Right lobe of liver (tissue), 6 donors: Measurements from ENCODE around the gene TBC1D10A. TPM values are rescaled to one million over a fixed set of nuclear protein-coding genes. Genes with fewer than 3 reads are reported as not detected.

Experiments used
- ATAC-seq, 4 donors: fragments of 200-7000 bp; cut with Tn5 transposase; one replicate each; pipeline ENCODE4 v1.9.1; 2020; ENCODE audit warnings: mild to moderate bottlenecking in 4 of 4, moderate library complexity in 4 of 4
- DNase-seq, 3 donors: peaks; one replicate each; pipeline ENCODE4 v3.0.0-alpha.2; 2020
- H3K27ac ChIP-seq, 3 donors: fragments of 200-600 bp; one replicate each; pipeline ENCODE4 v1.8.0; 2022
- H3K27me3 ChIP-seq, 2 donors: fragments of 200-600 bp; one replicate each; pipeline ENCODE4 v1.8.0; 2022
- H3K36me3 ChIP-seq, 4 donors: fragments of 200-600 bp; sonication (generic) in 1 of 4; one replicate each; pipeline versions ENCODE4 v1.5.1 to v1.8.0; 2017 to 2022; ENCODE audit warnings: control low read depth in 1 of 4
- H3K4me1 ChIP-seq, 4 donors: fragments of 200-600 bp; sonication (generic) in 1 of 4; one replicate each; pipeline versions ENCODE4 v1.5.1 to v1.8.0; 2017 to 2022; ENCODE audit warnings: control low read depth in 1 of 4
- H3K4me3 ChIP-seq, 3 donors: fragments of 200-600 bp; one replicate each; pipeline ENCODE4 v1.8.0; 2022
- H3K9me3 ChIP-seq, 4 donors: fragments of 200-600 bp; sonication (generic) in 1 of 4; one replicate each; pipeline versions ENCODE4 v1.5.1 to v1.8.0; 2017 to 2022; ENCODE audit warnings: control low read depth in 1 of 4
- POLR2A ChIP-seq: fragments of 450-650 bp; IDR thresholded peaks from one replicate; pipeline ENCODE4 v1.6.1; 2017; ENCODE audit warnings: antibody characterized with exemption, mild to moderate bottlenecking
- WGBS: methylation state at CpG from one replicate; pipeline ENCODE4 v1.1.6; 2018; ENCODE audit warnings: low coverage, low lambda C conversion rate; ENCODE audit not compliant: insufficient coverage; ENCODE audit errors: missing lambda C conversion rate; 5-methylcytosine and 5-hydroxymethylcytosine counted together
- intact Hi-C, 2 donors: fragments of 100-400 bp; cut with DNase I; formaldehyde crosslinking; loops; one replicate each; pipeline versions ENCODE4 v1.11.2 to v1.14.1; 2022
- total RNA-seq, 6 experiments: library from RNA; depleted of rRNA in 2 of 6; stranded (reverse); fragments of >200 nt in 2 of 6; fragmentation: NEBNext Ultra II Directional in 3 of 6; extraction: Animal tissue kit (Norgen Biotek cat#: 25700) in 3 of 6; gene quantifications; one replicate each; pipeline versions ENCODE4 v1.1.0 to v1.2.4, GENCODE V29; 2016 to 2023
- TF ChIP-seq, protein P1 (sequence below), 4 donors: fragments of 200-600 bp in 3 of 4; fragments of 450-650 bp in 1 of 4; IDR thresholded peaks; one replicate each; pipeline versions ENCODE4 v1.5.1 to v1.8.0; 2016 to 2022; ENCODE audit warnings: antibody characterized with exemption in 4 of 4, mild to moderate bottlenecking in 2 of 4
- donor health status: DM: no; HTN: yes; CAD: no.
- donor health status: DM: no; HTN: no; CAD: no.
- donor health status: DM: no; HTN: no; CAD: no.
- donor health status: DM: no; HTN: yes; CAD: no.
- donor health status: DM: no; HTN: yes; CAD: no.

TBC1D10A gene
- total RNA-seq, 6 experiments from 2014 or later = 6.6 to 12.6 (median 10.0) TPM

- Histone ChIP-seq H3K4me3 (no peak overlapping the region), H3K27ac (peak overlapping the region; percentile 29 to 82 (median 47)), H3K36me3 (no peaks in the 10 kb centered on the region), H3K9me3 (no peaks in the 10 kb centered on the region), H3K4me1 (peaks cover 2 to 73% (median 21%) of the 10 kb centered on the region in 4 donors), H3K27me3 (no peaks in the 10 kb centered on the region)
- 64% methylated on average over 2 of the region's 8 CpGs for WGBS
- TF ChIP-seq POLR2A = no peak
- TF ChIP-seq, protein P1, sequence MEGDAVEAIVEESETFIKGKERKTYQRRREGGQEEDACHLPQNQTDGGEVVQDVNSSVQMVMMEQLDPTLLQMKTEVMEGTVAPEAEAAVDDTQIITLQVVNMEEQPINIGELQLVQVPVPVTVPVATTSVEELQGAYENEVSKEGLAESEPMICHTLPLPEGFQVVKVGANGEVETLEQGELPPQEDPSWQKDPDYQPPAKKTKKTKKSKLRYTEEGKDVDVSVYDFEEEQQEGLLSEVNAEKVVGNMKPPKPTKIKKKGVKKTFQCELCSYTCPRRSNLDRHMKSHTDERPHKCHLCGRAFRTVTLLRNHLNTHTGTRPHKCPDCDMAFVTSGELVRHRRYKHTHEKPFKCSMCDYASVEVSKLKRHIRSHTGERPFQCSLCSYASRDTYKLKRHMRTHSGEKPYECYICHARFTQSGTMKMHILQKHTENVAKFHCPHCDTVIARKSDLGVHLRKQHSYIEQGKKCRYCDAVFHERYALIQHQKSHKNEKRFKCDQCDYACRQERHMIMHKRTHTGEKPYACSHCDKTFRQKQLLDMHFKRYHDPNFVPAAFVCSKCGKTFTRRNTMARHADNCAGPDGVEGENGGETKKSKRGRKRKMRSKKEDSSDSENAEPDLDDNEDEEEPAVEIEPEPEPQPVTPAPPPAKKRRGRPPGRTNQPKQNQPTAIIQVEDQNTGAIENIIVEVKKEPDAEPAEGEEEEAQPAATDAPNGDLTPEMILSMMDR (IDR thresholded peaks at IDR 0.05) = no peak
- intact Hi-C loops = no loop called here
- DNase-seq (peak; percentile 81 to 91 (median 88)), ATAC-seq (peak; percentile 85 to 93 (median 90))
Measured at GRCh38 chr22:30310881-30311771, 15.6 kb downstream of the TBC1D10A start.

- no peaks in the 10 kb centered on the region for H3K9me3 ChIP-seq
- H3K27ac ChIP-seq = peak overlapping the region; percentile 29 to 82 (median 47)
- no peaks in the 10 kb centered on the region for H3K27me3 ChIP-seq
- no peak overlapping the region for H3K4me3 ChIP-seq
- no peaks in the 10 kb centered on the region for H3K36me3 ChIP-seq
- H3K4me1 ChIP-seq = peaks cover 2 to 74% (median 19%) of the 10 kb centered on the region in 4 donors
- ATAC-seq (peak; percentile 39 to 60 (median 56)), DNase-seq (no peak)
- intact Hi-C loops = no loop called here
- 24% methylated on average over 6 of the region's 7 CpGs for WGBS
- TF ChIP-seq, protein P1 (IDR thresholded peaks at IDR 0.05) = no peak
Measured at GRCh38 chr22:30309951-30310741, 16.6 kb downstream of the TBC1D10A start.

- Histone ChIP-seq H3K36me3 (peaks cover 0 to 2% (median 0%) of the 10 kb centered on the region in 4 donors), H3K27ac (no peak overlapping the region), H3K4me3 (no peak overlapping the region), H3K27me3 (no peaks in the 10 kb centered on the region), H3K9me3 (no peaks in the 10 kb centered on the region), H3K4me1 (peaks cover 2 to 84% (median 19%) of the 10 kb centered on the region in 4 donors)
- WGBS = 67% methylated on average over 3 of the region's 5 CpGs
- intact Hi-C loops = no loop called here
- ATAC-seq = no peak
- no peak for TF ChIP-seq POLR2A
- TF ChIP-seq, protein P1 (IDR thresholded peaks at IDR 0.05) = no peak
- DNase-seq = no peak
Measured at GRCh38 chr22:30308518-30309230, 18.1 kb downstream of the TBC1D10A start.

DNA sequence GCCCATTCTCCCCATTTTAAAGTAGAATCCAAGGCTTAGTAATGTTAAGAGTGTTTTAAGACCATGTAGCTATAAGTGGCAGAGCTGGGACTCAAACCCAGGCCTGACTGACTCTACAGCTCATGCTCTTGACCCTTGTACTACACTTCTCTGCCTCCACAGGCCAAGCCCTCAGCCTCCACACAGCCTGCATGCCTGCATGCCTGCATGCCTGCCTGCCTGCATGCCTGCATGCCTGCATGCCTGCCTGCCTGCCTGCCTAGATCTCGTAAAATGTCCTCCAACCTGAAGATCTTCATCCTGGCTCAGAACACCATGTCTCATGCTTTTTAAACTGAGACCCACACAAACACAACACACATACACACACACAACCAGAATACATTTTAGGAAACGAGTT is 18.6 kb downstream of the TBC1D10A start:
- intact Hi-C loops = no loop called here
- WGBS = 82% methylated on average over 2 of the region's 2 CpGs
- H3K27ac ChIP-seq = no peak overlapping the region
- ATAC-seq (no peak), DNase-seq (no peak)
- H3K36me3 ChIP-seq = peaks cover 0 to 7% (median 0%) of the 10 kb centered on the region in 4 donors
- TF ChIP-seq POLR2A = no peak
- TF ChIP-seq, protein P1 (IDR thresholded peaks at IDR 0.05) = no peak
- no peaks in the 10 kb centered on the region for H3K27me3 ChIP-seq
- no peak overlapping the region for H3K4me3 ChIP-seq
- H3K4me1 ChIP-seq = peaks cover 2 to 83% (median 19%) of the 10 kb centered on the region in 4 donors
- H3K9me3 ChIP-seq = no peaks in the 10 kb centered on the region
